Measurements from ENCODE around the gene CAPN3. TPM values are rescaled to one million over a fixed set of nuclear protein-coding genes. Genes with fewer than 3 reads are reported as not detected.

Gene CAPN3
- total RNA-seq, 3 donors from 2014 or later = 11.6 to 21.5 (median 16.1) TPM

GRCh38 chr15:42338500-42338899, 20.8 kb upstream of the CAPN3 start:
- DNase-seq = no peak
- ATAC-seq = no peak
- Histone ChIP-seq H3K36me3 (ENCODE audit: low read depth) (no peaks in the 10 kb centered on the region), H3K4me1 (ENCODE audit: low read depth) (no peaks in the 10 kb centered on the region), H3K4me3 (no peak overlapping the region), H3K9me3 (peaks cover 13% of the 10 kb centered on the region)
- intact Hi-C loops (cut with DNase I, micrococcal nuclease) = no loop called here
- TF ChIP-seq CTCF (IDR thresholded peaks at IDR 0.05) = no peak

GRCh38 chr15:42343596-42344232, 15.6 kb upstream of the CAPN3 start:
- DNase-seq (no peak), ATAC-seq (no peak)
- H3K9me3 ChIP-seq = no peaks in the 10 kb centered on the region
- intact Hi-C loops (cut with DNase I, micrococcal nuclease) = no loop called here
- H3K36me3 ChIP-seq (ENCODE audit: low read depth) = no peaks in the 10 kb centered on the region
- H3K4me3 ChIP-seq = no peak overlapping the region
- H3K4me1 ChIP-seq (ENCODE audit: low read depth) = no peaks in the 10 kb centered on the region
- no peak for TF ChIP-seq CTCF (IDR thresholded peaks at IDR 0.05)

- ATAC-seq = no peak
- no peak overlapping the region for H3K4me3 ChIP-seq
- no peak for TF ChIP-seq CTCF (IDR thresholded peaks at IDR 0.05)
- H3K36me3 ChIP-seq (ENCODE audit: low read depth) = no peaks in the 10 kb centered on the region
- intact Hi-C loops (cut with DNase I, micrococcal nuclease) = no loop called here
- DNase-seq = no peak
- H3K4me1 ChIP-seq (ENCODE audit: low read depth) = no peaks in the 10 kb centered on the region
- no peaks in the 10 kb centered on the region for H3K9me3 ChIP-seq
Measured at GRCh38 chr15:42344763-42345162, 14.5 kb upstream of the CAPN3 start.

- intact Hi-C loops (cut with DNase I, micrococcal nuclease) = no loop called here
- Histone ChIP-seq H3K36me3 (ENCODE audit: low read depth) (no peaks in the 10 kb centered on the region), H3K4me1 (ENCODE audit: low read depth) (no peaks in the 10 kb centered on the region), H3K4me3 (no peak overlapping the region), H3K9me3 (no peaks in the 10 kb centered on the region)
- no peak for TF ChIP-seq CTCF (IDR thresholded peaks at IDR 0.05)
- ATAC-seq (no peak), DNase-seq (no peak)
Measured at GRCh38 chr15:42345504-42345903, 13.8 kb upstream of the CAPN3 start.

GRCh38 chr15:42348083-42348482, 11.2 kb upstream of the CAPN3 start:
- DNase-seq (no peak), ATAC-seq (no peak)
- no peaks in the 10 kb centered on the region for H3K36me3 ChIP-seq (ENCODE audit: low read depth)
- no peak overlapping the region for H3K4me3 ChIP-seq
- no peak for TF ChIP-seq CTCF (IDR thresholded peaks at IDR 0.05)
- no peaks in the 10 kb centered on the region for H3K4me1 ChIP-seq (ENCODE audit: low read depth)
- intact Hi-C loops (cut with DNase I, micrococcal nuclease) = no loop called here
- no peaks in the 10 kb centered on the region for H3K9me3 ChIP-seq

GRCh38 chr15:42349186-42349585, 10.1 kb upstream of the CAPN3 start:
- no peaks in the 10 kb centered on the region for H3K9me3 ChIP-seq
- DNase-seq (no peak), ATAC-seq (no peak)
- no peaks in the 10 kb centered on the region for H3K4me1 ChIP-seq (ENCODE audit: low read depth)
- intact Hi-C loops (cut with DNase I, micrococcal nuclease) = no loop called here
- H3K36me3 ChIP-seq (ENCODE audit: low read depth) = no peaks in the 10 kb centered on the region
- no peak overlapping the region for H3K4me3 ChIP-seq
- TF ChIP-seq CTCF (IDR thresholded peaks at IDR 0.05) = no peak

All from mucosa of descending colon (tissue), 3 donors.